HG02970 (cell line): ENCODE data around the gene ONECUT1.

Source experiments
- ATAC-seq: cut with Tn5 transposase; IDR thresholded peaks from one replicate; pipeline ENCODE4 v1.9.1; 2021; ENCODE audit warnings: mild to moderate bottlenecking, moderate library complexity, moderate number of reproducible peaks; ENCODE audit not compliant: unreplicated experiment, low FRiP score

Gene ONECUT1

DNA sequence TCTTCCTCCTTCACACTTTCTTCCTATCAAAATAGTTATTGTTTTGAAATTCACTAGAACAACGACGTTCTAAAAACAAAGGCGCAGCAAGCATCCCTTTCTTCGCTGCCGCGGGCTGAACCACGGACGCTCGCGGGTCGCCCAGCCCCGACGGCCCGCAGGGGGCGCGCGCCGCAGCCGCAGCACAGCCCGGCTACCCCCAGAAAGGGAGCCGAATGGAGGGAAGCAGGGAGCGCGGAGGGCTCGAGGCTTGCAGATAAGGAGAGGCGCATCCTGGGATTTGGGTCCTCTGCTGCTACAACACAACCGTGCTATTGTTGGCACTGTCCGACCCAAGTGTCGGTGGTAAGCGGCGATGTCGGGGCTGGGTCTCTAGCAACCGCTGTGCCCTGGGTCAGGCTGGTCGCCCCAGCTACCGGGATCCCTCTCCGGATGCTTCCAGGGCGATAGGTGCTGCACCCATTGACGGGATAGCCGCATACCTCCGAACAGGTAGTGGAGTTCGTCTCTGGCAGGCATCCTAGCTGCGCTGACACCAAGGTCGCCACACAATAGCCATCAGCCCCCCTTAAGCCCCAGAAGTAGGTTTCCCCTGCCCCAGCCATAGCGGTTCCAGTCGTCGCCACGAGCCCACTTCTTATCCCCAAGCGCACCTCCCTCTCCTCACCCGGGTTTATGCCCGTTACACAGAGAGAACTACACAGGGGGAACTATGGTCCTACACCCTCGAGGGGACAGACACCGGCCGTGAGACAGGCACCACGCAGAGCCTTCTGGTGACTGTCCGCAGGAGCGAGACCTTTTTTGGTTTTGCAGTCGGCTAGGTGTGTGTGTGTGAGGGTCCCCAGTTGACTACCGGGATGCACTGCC is 6.0 kb downstream of the ONECUT1 start:
- ATAC-seq, result no peak

DNA sequence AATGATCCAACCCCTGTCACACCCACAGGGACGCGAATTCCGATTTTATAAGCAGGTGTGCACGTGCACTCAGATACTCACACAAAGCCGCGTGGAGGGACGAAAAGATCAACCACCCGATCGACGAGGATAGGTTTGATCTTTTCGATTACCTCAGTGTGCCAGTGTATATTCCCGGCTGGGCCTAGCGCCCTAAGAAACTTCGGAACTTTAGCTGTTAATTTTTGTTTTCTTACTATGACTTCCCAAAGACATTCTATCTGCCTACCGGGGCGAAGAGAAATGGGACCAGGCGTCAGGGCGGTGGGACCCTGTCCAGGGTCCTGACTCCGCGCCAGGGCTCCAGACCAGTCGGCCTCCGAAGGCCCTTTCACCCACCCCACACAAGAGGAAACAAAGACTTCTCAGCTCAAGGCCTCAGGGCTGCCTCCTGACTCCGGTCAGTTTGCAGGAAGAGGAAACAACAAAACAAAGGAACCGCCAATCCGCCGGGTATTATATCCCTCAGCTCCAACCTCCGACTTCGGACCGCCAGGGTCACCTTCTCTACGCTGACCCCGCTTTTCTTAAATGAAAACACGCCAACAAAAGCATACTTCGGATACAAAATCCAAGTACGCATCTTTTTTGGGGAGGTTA is 6.8 kb downstream of the ONECUT1 start:
- no peak for ATAC-seq

DNA sequence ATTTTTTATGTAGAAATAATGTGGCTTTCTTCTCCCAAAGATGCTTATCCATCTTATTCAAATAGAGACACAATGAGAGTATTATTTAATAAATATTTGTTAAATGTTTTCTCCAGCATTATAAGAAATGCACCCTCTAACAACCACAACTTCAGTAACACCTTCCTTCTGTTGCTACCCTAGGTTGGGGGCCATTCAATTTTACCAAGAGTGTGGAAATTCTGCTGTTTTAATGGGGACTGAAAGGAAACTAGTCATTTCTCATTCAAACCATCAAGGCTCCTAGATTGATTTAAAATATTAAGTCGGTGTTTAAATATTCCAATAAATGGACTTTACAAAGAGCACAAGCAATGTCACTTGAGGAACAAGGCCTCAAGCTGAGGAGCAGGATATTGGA is 7.6 kb downstream of the ONECUT1 start:
- ATAC-seq, result no peak

DNA sequence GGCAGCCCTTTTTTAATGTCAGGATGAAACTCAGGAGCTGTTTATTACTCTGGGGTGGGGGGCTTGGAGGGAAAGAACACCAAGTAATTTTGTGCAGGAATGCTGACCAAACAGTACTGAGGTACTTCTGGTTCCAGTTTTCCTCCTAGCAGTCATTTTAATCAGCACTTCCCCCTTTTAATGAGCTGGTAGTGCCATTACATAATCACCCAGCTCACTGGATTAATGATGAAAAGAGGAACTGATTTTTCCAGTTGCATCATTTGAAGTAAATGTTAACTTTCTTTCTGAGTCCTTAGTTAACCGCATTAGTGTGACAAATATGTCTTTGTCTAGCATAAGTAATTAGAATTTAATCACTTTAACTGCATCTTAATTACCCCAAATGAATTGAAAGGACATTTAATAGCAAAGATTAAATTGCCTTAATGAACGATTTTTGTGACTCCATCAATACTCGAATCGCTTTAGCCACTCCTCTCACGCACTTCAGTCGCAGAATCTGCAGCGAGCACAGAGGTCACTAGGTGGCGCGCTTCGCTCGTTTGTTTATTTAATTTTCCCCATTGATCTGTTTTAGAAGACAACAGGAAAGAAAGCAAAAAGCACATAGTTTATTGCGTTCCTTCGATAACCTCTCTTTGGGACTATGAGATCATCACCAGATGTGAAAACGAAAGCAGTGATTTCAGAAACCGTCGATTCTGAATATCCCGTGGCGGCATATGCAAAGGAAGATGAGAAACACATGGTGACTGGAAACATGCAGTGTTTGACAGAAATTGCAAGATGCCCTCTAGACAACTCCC is 9.8 kb downstream of the ONECUT1 start:
- peak; percentile 59 for ATAC-seq

DNA sequence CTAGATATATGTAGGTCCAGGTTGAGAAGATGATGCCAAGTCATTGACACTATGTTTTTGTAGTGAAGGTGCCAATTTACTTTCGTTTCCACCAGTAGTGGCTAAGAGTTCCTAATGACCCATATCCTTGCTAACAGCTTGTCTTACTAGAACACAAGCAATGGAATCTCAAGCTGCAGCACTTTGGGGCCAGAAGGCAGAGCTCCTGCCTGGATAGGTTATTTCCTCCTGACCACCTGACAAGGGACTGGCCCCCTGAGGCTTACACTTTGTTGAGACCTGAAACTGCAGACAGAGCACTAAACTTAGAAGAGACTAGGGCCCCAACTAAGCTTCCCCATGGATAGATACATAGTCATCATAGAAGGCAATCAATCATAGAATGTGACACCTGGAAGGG is 11.7 kb downstream of the ONECUT1 start:
- no peak for ATAC-seq

DNA sequence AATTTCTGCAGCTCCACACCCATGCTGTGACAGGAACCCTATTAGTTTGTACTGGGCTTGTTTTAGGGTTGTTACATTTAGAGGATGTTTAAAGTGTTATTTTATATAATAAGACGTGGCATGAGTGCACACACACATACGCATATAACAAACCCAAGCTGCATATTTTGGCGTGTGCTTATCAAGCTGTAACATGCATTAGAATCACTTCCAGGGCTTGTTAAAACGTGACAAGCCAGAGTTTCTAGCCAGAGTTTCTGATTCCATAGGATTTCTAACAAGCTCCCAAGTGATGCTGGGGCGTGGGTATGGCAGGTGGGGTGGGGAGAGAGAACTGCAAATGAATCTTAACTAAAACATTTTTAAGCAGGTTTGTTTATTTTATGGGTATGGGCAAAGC is 17.4 kb downstream of the ONECUT1 start:
- ATAC-seq, result no peak

DNA sequence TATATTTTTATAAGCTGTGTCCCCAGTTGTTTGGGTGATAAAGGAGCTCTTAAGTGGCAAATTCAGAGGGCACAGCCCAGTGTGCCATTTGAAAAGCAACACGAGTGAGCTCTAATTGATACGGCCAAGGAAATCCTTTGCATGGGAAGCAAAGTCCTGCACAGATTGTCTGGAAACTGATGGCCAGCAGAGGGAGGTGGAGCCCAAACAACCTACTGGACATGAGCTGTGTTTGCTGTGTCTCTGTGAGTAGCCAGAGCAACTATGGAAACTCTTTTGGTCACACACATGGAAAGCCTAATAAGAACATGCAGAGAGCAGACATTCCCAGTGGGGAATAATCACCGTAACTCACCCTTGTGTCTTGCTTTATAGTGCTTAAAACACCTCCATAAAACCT is 24.4 kb downstream of the ONECUT1 start:
- ATAC-seq, result no peak

DNA sequence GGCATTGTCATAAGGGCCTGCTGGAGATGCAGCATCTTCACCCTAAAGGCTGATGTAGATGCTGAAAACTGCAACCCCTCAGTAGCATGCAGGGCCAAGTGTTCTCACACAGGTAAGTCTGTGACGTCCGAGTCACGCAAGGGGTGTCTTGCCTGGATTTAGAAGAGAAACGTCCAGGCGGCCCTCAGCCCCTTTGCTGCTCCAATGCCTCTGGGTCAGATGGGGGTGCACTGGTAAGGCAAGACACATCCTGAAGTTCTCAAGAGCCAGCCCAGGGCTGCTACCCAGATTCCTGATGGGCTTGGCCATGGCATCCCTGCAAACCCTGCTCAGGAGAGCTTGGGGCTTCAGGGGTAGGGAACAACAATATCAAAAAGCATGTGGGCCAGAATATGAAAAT is 25.4 kb downstream of the ONECUT1 start:
- no peak for ATAC-seq

DNA sequence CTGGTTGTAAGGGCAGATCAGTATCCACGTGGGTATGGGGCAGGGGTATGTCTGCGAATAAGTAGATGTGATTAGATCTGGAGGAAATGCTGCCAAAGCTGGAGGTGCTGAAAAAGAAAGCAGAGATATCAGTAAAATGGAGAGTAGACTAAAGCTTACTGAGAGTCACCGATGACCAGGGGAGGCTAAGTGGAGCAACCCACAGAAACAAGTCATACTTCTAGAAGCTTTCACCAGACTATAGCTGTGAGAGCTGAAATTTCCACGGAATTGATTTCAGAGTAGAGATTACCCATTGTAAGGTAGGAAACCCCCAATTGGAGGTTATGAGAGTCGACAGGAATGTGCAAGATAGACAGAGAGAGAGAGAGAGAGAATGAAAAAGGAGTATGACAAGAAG is 27.5 kb downstream of the ONECUT1 start:
- no peak for ATAC-seq

DNA sequence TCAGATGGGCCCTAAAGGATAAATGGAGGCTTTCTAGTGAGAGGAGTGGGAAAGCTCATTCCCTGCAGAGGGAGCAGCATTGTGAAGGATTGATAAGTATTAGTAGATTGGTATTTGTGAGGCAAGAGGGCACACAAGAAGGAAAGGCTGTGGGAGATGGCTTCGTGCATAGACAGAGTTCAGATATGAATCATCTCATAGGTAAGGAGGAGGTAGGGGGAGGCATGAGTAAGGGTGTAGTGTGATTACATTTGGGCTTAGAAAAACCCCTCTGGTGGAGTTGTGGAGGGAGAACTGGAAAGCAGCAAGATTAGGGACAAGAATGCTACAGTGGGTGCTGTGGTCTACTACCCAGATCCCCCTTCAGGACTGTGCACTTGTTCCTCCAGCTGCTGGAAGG is 29.6 kb downstream of the ONECUT1 start:
- ATAC-seq, result no peak

DNA sequence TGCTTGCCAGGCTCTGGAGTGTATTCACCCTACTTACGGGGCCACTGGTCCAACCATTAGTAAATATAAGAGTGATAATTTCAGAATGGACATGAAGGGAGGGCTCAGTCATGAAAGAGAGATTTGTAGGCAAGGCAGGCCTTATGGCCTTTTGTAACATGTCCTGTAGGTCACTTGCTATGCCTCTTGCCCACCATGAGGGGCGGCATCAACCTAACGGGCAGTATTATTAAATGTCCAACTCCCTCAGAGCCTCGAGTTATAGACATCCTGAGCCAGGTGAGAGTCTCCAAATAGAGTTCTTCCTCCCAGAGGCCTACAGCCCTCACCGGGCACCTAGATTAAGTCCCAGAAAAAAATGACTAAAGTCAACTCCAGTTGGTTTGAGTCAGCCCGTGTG is 30.2 kb downstream of the ONECUT1 start:
- no peak for ATAC-seq

DNA sequence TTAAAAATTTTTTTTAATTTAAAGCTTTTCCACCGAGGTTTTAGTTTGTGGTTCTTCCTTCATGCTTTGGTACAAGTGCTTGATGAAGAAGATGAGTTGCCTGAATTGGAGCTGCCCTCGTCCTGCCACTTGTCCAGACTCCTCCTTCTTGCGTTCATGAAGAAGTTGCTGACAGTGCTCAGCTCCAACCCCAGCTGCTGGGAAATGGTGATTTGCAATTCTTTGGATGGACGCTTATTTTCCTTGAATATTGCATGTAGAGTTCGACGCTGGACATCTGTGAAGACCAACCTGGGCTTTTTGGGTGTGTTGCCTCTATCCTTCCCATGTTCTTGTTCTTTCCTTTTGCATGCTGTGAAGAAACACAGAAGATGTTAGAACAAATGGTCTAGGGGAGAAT is 32.6 kb downstream of the ONECUT1 start:
- no peak for ATAC-seq

DNA sequence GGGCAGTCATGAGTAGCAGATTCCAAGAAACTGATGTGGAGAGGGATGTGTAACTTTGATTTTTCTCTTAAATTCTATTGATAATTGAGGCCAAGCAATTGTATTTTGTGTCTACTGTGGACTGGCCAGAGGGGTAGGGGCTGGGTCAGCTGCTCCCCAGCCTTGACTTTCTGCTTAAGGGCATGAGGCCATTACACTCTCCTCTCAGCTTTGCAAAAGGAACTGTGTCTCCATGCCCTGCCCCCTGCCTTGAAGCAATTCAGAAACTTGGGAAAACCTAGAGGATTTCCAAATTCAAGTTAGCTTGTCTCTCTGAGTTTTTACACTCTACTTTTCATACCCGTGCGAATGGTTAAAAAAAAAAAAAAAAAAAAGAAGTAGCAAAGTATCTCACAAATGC is 38.6 kb downstream of the ONECUT1 start:
- no peak for ATAC-seq

DNA sequence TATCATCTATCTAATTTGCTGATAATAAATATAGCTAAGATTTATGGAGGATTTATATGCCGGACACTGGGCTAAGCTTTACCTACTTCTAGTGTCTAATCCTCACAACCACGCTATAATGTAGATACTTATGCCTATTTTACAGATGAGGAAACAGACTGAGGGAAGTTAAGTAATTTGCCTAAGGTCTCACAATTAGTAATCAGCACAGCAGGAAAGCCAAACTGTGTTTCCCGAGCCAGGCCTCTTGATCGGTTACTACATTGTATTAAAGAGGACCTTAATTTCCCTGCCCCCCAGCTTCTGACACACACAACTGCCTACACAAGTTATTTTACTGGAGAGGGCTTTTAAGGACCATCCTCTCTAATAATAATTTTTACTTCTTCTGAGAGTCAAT is 40.9 kb downstream of the ONECUT1 start:
- no peak for ATAC-seq

DNA sequence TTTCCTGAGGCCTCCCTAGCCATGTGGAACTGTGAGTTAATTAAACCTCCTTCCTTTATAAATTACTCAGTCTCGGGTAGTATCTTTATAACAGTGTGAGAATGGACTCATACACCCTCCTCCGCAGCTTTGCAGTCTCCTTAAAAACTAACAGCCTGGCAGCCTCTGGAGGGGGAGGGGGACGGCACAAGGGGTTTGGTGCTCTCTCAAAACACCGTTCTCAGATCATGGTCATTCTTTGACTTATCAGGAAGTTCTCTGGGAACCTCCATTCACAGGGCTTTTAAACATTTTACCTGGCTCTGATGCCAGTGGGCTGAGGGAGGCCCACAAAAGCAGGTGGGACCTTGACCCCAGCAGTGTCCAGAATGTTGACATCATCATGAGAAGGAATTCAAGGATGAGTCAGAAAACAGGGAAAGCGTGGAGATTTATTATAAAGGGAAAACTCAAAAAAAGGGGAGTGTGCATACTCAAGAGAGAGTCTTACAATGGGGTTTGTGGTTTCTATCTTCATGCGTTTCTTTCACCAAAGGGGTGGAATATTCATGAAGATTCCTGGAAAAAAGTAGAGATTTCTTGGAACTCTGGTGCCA is 43.9 kb downstream of the ONECUT1 start:
- no peak for ATAC-seq

DNA sequence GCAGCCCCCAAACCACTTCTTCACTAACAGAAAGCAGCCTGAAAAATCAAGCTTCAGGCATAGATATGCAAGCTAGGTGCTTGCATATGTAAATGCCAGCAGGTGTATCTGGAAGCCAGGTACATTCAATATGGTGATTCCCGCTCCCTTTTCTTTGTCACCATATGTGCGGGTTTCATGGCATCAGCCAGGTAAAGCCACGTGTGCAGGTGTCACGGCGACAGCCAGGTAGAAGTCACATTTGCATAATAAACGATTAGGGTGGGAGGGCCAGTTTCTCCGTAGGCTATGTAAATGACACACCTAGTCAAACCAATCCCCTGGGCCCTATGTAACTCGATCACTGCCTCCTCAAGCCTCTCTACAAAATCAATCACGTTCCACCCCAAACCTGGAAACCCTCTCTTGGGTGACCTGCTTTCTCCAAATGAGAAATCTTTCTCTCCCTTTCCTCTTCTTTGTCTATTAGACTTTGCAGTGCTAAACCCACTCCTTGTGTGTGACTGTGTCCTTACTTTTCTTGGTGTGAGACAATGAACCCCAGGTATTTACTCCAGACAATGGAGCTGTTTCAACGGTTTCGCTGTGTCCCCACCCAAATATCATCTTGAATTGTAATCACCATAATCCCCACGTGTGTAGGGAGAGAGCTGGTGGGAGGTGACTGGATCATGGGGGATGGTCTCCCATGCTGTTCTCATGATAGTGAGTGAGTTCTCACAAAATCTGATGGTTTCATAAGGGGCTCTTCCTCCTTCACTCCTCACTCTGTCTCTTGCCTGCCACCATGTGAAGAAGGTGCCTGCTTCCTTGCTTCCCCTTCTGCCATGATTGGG is 44.6 kb downstream of the ONECUT1 start:
- ATAC-seq, result no peak

DNA sequence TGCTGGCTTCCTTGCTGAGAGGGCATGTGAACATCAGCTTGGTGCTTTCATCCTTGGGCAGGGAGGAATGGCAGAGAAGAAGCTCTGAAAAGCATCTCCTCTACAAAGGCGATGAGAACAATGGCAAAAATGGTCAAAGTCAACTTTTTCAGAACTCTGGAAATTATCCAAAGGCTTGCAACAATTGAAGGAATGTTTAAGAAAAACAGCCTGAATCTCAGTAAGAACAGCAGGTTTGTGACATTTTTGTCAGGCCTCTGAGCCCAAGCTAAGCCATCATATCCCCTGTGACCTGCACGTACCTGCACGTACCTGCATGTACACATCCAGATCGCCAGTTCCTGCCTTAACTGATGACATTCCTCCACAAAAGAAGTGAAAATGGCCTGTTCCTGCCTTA is 51.8 kb downstream of the ONECUT1 start:
- no peak for ATAC-seq

DNA sequence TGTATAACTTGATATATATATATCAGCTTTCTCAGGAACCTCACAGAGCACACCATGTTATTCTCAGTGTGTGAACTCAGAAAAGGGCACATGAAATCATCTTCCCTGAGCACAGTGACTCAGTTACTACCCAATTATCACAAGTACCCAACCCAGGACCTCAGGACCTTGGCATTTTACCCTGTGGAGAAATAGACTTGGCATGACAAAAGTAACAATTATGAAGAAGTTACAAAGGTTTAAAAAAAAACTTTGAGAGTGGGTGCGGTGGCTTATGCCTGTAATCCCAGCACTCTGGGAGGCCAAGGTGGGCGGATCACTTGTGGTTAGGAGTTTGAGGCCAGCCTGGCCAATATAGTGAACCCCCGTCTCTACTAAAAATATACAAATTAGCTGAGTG is 52.4 kb downstream of the ONECUT1 start:
- no peak for ATAC-seq

DNA sequence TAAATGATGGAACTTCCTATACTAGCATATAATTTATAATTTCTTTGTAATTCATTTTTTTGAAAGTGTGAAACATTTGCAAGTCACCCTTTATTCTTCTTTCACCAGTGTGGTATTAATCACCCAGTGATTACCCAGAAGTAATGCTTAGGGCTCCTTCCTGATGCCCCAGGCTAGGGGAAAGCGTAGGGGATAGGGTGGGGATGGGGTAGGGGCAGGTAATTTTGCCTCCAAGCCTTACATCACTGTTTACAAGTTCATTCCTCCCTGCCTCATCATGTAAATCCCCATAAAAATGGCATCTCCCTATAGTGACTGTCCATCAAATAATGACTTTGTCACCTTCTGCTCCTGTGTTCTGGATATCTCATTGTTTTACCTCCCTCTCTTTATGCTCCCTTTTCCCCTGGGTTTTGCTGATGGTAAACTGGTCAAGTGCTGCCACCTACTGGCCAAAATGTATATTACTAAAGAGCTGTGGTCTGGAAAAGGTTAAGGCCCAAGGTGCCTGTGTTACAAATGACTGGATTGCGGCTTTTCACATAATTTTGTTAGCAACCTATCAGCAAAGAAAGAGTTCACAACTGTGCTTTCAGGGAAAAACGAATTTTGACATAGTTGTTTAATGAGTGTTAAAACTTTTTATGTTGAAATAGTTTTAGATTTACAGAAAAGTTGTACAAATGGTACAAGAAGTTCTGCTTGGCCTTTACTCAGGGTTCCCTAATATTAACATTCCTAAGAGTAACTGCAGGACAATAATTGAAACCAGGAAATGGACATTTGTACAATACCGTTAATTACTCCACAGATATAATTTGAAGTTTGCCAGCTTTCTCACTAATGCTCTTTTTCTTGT is 54.7 kb downstream of the ONECUT1 start:
- no peak for ATAC-seq
